ENCODE measurements around the gene B3GNT9.

The B3GNT9 gene

DNA sequence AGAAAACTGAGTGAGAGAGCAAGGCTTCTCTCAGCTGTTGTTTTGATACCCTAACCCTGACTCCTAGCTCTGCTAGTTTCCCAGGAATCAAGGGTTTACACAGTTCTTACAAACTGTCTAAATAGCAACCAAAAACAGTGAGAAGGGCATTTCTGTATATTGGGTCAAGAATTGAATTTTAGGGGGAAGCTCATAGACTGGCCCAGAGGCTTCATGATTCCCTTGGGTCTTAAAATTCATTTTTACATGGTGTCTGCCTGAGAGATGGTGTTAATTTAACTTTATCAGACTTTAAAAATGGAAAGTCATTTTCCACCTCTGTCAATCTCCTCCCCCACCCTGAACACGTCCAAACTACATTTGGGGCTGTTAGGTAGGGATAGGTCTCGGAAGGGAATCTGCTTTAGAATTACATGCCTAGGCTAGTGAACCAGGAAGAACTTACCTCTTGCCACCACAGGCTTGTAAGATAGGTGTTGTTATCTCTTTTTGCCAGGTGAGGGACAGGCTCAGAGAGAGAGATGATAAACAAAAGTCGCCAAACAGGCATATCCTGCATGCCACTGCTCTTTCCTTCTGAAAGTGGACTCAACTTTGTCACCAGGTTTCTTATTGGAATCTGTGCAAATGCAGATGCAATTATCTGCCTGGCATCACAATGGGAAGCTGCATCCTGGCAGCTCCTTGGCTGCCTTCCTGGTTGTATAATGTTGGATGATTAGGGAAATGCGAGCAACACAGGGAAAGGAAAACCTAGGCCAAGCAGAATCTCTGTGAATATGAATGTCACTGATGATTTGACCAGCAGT, 38.0 kb downstream of the B3GNT9 start:
- DNase-seq (ENCODE audit: low read depth in 3 of 3): no peak

DNA sequence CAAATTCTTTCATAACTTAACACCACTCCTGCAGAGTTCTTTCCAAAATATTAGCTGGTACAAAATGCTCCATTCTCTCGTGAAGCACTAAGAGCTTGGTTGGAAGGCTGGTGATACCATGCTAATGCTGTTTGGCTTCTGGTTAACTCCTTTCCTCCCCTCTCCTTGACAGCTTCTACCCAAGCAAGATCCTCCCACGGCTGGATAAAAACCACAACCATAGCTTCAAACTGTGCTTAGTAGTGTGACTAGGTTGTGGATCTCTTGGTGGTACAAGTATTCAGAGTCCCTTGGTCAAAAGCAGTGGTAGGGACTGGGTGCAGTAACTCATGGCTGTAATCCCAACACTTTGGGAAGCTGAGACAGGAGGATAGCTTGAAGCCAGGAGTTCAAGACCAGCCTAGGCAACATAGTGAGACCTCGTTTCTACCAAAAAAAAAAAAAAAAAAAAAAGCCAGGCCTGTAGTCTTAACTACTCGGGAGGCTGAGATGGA, 38.8 kb downstream of the B3GNT9 start:
- no peak for DNase-seq (ENCODE audit: low read depth in 3 of 3)

DNA sequence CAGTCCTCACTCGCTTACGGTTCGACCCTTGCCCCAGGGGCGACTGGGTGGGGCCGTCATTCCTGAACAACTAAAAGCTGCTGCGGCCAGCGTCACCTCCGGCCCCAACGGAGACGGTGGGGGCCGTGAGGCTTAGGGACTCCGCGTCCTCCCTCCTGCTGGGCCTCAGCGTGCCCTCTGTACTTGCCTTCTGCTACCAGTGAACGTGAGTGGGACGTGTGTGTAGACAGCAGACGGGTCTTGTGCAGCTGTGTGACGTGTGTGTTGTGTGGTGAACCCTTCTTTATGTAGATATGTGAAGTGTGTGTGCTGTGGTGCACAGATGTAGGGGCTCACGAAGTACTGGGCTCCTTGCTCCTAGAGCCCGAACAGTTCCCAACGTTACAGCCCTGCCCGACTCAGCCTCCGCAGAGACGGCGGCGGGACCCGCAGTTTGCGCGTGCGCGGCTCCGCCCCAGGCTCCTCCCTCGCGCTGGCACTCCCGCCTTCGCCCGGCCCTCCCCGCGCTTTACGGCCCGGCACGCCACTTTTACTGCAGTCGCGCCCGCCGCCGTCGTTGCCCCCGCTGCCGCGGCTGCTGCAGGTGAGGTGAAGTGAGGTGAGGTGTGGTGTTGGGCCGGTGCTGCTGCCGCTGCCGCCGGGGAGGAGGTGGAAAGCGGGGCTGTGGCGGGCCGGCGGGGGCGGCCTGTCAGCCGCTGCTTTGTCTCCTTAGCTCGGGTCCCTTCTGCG, 41.2 kb downstream of the B3GNT9 start, which contains the start of gene PHAF1:
Gene PHAF1 (plus strand): TSS at position 535 of the 729 bp plus-strand sequence. CDS start 235 bp downstream, outside the sequence.
- peak; percentile 90 to 93 (median 92) for DNase-seq (ENCODE audit: low read depth in 3 of 3)

DNA sequence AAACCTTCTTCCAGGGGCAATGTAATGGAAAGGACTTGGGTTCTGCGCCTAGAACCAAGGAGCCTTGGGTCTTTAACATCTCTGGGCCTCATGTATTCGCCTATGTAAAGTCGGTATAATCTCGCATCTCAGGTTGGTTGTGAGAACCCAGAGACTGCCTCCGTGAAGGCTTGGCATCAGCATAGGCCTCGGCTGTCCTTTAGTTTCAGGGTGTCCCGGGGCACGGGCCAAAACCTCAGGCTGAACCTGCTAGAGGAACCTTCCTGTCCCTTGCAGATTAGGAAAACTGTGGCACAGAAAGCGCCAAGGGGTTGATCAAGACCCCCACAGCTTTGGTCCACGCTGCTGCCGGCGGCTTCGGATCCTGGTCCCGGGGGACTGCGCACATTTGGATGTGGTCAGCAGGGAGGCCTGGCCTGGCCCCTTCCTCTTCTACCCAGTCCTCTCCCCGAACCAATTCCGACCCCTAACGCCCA, 41.8 kb downstream of the B3GNT9 start:
- no peak for DNase-seq (ENCODE audit: low read depth in 3 of 3)

DNA sequence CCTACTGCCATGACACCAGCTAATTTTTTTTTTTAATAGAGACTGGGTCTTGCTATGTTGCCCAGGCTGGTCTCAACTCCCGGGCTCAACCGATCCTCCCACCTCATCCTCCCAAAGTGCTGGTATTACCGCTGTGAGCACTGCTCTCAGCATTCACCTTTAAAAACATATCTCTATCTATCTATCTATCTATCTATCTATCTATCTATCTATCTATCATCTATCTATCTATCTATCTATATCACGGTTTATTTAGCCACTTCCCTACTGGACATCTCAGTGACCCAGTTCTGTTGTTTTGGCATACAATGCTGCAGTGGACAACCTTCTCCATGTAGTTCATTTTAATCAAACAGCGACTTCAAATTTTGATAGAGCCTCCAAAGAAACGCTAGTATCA, 42.3 kb downstream of the B3GNT9 start:
- no peak for DNase-seq (ENCODE audit: low read depth in 3 of 3)

DNA sequence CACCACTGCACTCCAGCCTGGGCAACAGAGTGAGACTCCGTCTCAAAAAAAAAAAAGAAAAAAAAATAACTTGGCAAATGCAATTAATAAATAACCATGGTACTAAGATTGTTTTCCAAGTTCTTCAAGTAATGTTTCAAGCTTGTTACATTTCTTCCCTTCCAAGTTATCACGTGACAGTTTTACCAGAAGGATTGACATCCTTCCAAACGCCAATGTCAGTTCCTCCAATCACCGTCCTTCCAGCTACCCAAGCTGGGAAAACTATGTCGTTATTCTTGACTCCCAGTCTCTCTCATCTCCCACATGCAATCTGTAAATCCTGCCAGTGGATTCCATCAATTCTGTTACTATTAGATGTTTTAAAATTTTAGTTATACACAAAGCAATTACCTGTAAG, 44.9 kb downstream of the B3GNT9 start:
- no peak for DNase-seq (ENCODE audit: low read depth in 3 of 3)

DNA sequence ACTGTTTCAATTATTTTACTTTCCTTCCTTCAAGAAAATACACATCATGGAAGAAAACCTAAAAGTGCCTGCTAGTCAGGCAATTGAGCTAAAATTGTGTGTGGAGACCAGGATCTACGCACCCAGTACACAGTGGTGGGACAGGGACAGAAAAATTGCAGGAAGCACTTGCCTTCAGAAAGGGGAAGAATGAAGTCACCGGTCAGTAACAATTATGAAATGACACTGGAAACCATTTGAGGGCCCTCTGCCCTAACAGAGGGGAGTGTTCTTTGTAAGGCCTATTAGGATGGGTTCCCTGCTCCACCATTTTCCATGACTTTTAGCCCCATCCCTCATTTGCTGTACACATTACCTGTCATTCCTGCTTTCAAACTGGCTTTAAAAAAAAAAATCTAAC, 45.6 kb downstream of the B3GNT9 start:
- DNase-seq (ENCODE audit: low read depth in 3 of 3): no peak

DNA sequence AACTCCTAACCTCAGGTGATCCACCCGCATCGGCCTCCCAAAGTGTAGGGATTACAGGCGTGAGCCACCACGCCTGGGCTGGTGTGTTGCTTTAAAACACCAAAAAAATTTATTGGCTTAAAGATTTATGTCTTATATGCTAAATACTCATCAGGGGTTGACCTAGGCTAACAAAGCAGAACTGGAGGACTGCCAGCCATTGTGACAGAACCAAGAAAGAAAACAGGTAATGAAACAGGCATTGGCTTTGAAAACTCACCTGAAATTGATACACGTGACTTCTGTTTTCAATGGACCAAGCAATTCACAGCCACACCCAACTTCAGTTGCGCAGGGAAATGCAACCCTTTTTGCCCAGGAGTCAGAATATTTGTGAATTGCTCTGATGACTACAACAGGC, 46.0 kb downstream of the B3GNT9 start:
- no peak for DNase-seq (ENCODE audit: low read depth in 3 of 3)

DNA sequence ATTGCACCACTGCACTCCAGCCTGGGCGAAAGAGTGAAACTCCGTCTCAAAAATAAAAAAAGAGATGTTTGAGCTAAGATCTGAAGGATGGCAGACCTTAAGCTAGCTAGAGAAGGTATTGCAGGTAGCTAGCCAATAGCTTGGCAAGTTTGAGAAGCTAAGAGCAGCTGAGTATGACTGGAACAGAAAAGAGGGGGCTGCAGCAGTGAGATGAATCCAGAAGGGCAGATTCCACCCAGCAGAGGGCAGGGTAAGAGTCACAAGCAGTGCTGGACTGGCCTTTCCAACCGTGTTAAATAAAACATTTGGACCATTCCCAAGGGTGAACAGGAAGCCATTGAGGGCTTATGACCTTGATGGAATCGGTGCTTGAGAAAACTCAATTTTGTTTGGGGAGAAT, 46.7 kb downstream of the B3GNT9 start:
- no peak for DNase-seq (ENCODE audit: low read depth in 3 of 3)

DNA sequence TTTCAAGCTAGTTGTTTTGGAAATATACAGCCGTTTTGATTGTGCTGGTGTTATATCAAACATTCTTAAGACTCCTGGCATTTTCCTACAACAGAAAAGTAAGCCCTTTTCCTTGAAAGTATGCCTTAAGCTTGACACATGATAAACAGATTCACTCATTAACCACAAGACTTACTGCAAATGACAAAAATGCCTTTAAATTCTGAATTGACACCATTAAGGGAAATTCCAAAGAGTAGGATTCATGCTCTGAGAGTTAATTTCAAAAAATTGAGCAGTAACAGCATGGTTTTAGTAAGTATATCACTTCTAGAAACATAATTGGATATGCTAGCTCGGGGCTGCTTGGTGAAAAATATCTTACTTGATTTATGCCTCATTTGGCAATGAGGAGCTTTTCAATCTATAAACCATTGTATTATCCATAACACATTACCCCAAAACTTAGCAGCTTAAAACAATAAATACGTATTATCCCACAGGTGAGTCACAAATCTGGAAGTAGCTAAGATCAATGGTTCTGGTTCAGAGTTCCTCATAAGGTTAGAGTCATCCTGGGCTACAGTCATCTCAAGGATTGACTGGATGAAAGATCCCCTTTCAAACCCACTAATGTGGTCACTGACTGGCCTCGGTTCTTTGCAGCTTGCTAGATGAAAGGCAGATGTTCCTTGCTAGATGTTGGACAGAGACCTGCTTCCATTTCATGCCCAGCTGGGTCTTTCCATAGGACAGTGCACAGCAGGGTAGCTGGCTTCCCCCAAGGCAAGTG, 49.3 kb downstream of the B3GNT9 start:
- DNase-seq (ENCODE audit: low read depth in 3 of 3): no peak

DNA sequence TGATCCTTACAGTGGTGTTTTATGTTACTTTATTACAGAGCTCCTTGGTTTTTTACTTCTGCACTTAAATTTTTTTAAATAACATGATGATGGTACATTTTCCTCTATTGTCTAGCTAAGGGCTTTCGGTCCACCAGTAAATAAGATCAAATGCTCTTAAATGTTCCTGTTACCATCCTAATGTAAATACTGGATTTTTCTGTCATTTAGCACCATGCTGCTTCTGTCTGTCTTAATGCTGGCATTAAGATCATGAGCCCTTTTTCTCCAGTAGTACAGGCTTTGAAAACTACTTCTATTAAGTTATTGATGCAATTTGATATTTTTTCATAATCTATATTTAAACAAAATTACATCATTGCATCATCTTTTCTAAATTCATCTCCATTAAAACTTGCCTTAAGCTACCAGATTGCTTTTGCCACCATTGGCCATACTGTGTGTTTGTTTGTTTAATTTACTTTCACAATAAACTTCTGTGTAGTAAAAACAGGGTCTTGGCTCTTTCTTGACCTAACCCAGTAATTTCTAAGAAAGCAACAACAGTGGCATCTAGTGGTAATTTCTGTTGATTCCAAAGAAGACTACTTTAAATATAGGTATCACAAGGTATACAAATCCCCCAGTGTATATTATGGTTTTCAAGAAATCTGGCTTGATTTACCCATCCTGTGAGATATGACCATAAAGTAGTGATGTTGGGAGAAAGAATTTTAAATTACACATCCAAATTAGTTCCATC, 50.1 kb downstream of the B3GNT9 start:
- no peak for DNase-seq (ENCODE audit: low read depth in 3 of 3)

DNA sequence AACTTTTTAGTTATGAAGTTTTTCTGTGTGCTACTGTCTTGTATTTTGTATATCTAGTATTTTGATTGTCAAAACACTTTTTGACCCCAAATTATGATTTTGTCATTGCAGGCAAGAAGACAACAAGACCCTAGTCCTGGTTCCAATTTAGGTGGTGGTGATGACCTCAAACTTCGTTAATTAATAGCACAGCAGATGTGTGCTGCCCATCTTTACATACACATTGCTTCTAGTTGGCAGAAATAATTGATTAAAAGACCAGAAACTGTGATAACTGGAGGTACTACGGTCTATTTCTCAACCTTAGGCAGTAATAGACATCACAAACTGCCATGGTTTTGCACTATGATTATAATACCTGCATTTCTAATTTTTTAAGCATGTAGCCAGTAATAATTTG, 52.2 kb downstream of the B3GNT9 start:
- no peak for DNase-seq (ENCODE audit: low read depth in 3 of 3)

Measured in stimulated activated CD4-positive, alpha-beta T cell treated with anti-CD3 and anti-CD28 coated beads, TNF-alpha, amount 100 ng/mL, for 48 hours (primary cell).